Liver (tissue), 9 donors: Measurements from ENCODE around the gene FCSK. TPM values are rescaled to one million over a fixed set of nuclear protein-coding genes. Genes with fewer than 3 reads are reported as not detected.

Source experiments
- DNase-seq: peaks from one replicate; pipeline ENCODE4 v3.0.0-alpha.2; 2017; ENCODE audit warnings: low spot score
- H3K27ac ChIP-seq, 2 donors: one replicate each; pipeline ENCODE4 v1.7.0; 2013; ENCODE audit warnings: inconsistent platforms in 2 of 2, low read length in 2 of 2, control low read depth in 1 of 2, low read depth in 1 of 2, mild to moderate bottlenecking in 1 of 2
- H3K27me3 ChIP-seq, 4 donors: one replicate each; pipeline versions ENCODE4 v1.6.1 to v1.7.0; 2013; ENCODE audit warnings: low read length in 3 of 4, inconsistent platforms in 1 of 4, mild to moderate bottlenecking in 1 of 4, moderate library complexity in 1 of 4; ENCODE audit not compliant: control insufficient read depth in 4 of 4, insufficient read depth in 4 of 4
- H3K36me3 ChIP-seq, 4 donors: one replicate each; pipeline versions ENCODE4 v1.6.1 to v1.7.0; 2013; ENCODE audit warnings: low read length in 3 of 4, mild to moderate bottlenecking in 3 of 4, low read depth in 1 of 4, moderate library complexity in 1 of 4; ENCODE audit not compliant: control insufficient read depth in 4 of 4, insufficient read depth in 3 of 4
- H3K4me1 ChIP-seq, 4 donors: one replicate each; pipeline versions ENCODE4 v1.6.1 to v1.7.0; 2013; ENCODE audit warnings: low read length in 3 of 4, mild to moderate bottlenecking in 3 of 4, moderate library complexity in 1 of 4; ENCODE audit not compliant: control insufficient read depth in 4 of 4, insufficient read depth in 4 of 4
- H3K4me3 ChIP-seq, 3 donors: one replicate each; pipeline versions ENCODE4 v1.6.1 to v1.7.0; 2013; ENCODE audit warnings: low read length in 3 of 3, control low read depth in 1 of 3, low read depth in 1 of 3, mild to moderate bottlenecking in 1 of 3
- H3K9ac ChIP-seq, 2 donors: one replicate each; pipeline ENCODE4 v1.7.0; 2013; ENCODE audit warnings: low read length in 2 of 2, mild to moderate bottlenecking in 2 of 2, moderate library complexity in 2 of 2, control low read depth in 1 of 2, low read depth in 1 of 2
- H3K9me3 ChIP-seq, 4 donors: one replicate each; pipeline versions ENCODE4 v1.6.1 to v1.7.0; 2013; ENCODE audit warnings: low read length in 3 of 4; ENCODE audit not compliant: control insufficient read depth in 4 of 4
- EGR1 ChIP-seq, 2 donors: IDR thresholded peaks; 2 replicates each; pipeline ENCODE4 v1.6.1; 2016 to 2018; ENCODE audit warnings: antibody characterized with exemption in 2 of 2, low read depth in 2 of 2
- FOXA1 ChIP-seq: IDR thresholded peaks from 2 replicates; pipeline ENCODE4 v1.6.1; 2016; ENCODE audit warnings: antibody characterized with exemption
- FOXA2 ChIP-seq: IDR thresholded peaks from 2 replicates; pipeline ENCODE4 v1.6.1; 2016; ENCODE audit warnings: antibody characterized with exemption
- GABPA ChIP-seq, 2 donors: IDR thresholded peaks in 1 of 2; conservative IDR thresholded peaks in 1 of 2; 2 replicates each; pipeline ENCODE4 v1.6.1; 2016; ENCODE audit warnings: antibody characterized with exemption in 2 of 2, mild to moderate bottlenecking in 1 of 2, moderate library complexity in 1 of 2
- HNF4A ChIP-seq, 2 donors: conservative IDR thresholded peaks; 2 replicates each; pipeline ENCODE4 v1.6.1; 2016; ENCODE audit warnings: antibody characterized with exemption in 2 of 2, mild to moderate bottlenecking in 2 of 2
- HNF4G ChIP-seq: IDR thresholded peaks from 2 replicates; pipeline ENCODE4 v1.6.1; 2016; ENCODE audit warnings: antibody characterized with exemption
- JUND ChIP-seq, 2 donors: IDR thresholded peaks; 2 replicates each; pipeline ENCODE4 v1.6.1; 2016; ENCODE audit warnings: antibody characterized with exemption in 2 of 2
- NR2F2 ChIP-seq: IDR thresholded peaks from 2 replicates; pipeline ENCODE4 v1.6.1; 2016; ENCODE audit warnings: antibody characterized with exemption
- RAD21 ChIP-seq, 2 donors: IDR thresholded peaks; 2 replicates each; pipeline ENCODE4 v1.6.1; 2016; ENCODE audit warnings: antibody characterized with exemption in 2 of 2, mild to moderate bottlenecking in 2 of 2
- RXRA ChIP-seq, 2 donors: IDR thresholded peaks; 2 replicates each; pipeline ENCODE4 v1.6.1; 2017 to 2018; ENCODE audit warnings: antibody characterized with exemption in 2 of 2, mild to moderate bottlenecking in 1 of 2
- SP1 ChIP-seq: IDR thresholded peaks from 2 replicates; pipeline ENCODE4 v1.6.1; 2018; ENCODE audit warnings: antibody characterized with exemption, mild to moderate bottlenecking
- TAF1 ChIP-seq: conservative IDR thresholded peaks from 2 replicates; pipeline ENCODE4 v1.6.1; 2016; ENCODE audit warnings: antibody characterized with exemption, mild to moderate bottlenecking
- YY1 ChIP-seq: IDR thresholded peaks from 2 replicates; pipeline ENCODE4 v1.6.1; 2016; ENCODE audit warnings: antibody characterized with exemption, mild to moderate bottlenecking
- WGBS: extraction: QIAGEN DNeasy Blood & Tissue Kit; methylation state at CpG from one replicate; pipeline ENCODE4 v1.1.7; 2013; 5-methylcytosine and 5-hydroxymethylcytosine counted together
- polyA plus RNA-seq, 2 donors: library from polyadenylated mRNA; stranded (reverse) in 1 of 2; unstranded in 1 of 2; fragments of 200-250 nt in 1 of 2; fragments of >200 nt in 1 of 2; fragmentation: Nextera tagmentation in 1 of 2; extraction: Ambion mirVana in 1 of 2; gene quantifications; one replicate each; pipeline versions ENCODE4 v1.2.1 to v1.2.3, GENCODE V29; 2013 to 2015
- total RNA-seq, 2 donors: library from RNA; depleted of rRNA; stranded (reverse); fragments of >200 nt; gene quantifications; one replicate each; pipeline ENCODE4 v1.2.3, GENCODE V29; 2014
- TF ChIP-seq, protein P1 (sequence below): IDR thresholded peaks from 2 replicates; pipeline ENCODE4 v1.6.1; 2016; ENCODE audit warnings: antibody characterized with exemption, mild to moderate bottlenecking
- TF ChIP-seq, protein P2 (sequence below): fragments of 150-350 bp; IDR thresholded peaks from 2 replicates; pipeline ENCODE4 v1.5.1; 2017; ENCODE audit warnings: improper control_type of control experiment, low read depth, low read length; ENCODE audit not compliant: missing input control
- TF ChIP-seq, protein P3 (sequence below): IDR thresholded peaks from 2 replicates; pipeline ENCODE4 v1.6.1; 2016; ENCODE audit warnings: antibody characterized with exemption
- TF ChIP-seq, protein P4 (sequence below): IDR thresholded peaks from 2 replicates; pipeline ENCODE4 v1.6.1; 2016; ENCODE audit warnings: antibody characterized with exemption
- donor health status: healthy.
- donor health status: healthy.
- donor health status: healthy.
- donor health status: healthy.
- donor health status: healthy.

The FCSK gene
- total and polyA plus RNA-seq, 4 donors = 4.3 to 20.2 (median 8.5) TPM

DNA sequence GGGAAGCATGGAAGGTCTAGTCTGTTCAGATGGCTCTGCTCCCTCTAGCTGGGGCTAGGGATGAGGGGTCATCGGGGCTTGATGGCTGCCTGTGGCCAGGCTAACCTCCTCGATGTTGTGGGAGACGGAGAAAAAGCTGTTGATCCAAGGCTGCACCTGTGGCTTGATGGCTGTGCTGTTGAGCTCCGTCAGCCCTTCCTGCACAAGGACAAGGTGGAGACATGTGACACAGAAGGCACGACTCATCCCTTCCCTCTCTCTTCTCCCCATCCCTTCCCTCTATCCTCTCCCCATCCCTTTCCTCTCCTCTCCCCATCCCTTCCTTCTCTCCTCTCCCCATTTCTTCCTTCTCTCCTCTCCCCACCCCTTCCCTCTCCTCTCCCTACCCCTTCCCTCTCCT lies 28.2 kb downstream of the FCSK start:
- Histone ChIP-seq H3K4me1 (no peaks in the 10 kb centered on the region), H3K36me3 (peaks cover 18 to 61% (median 40%) of the 10 kb centered on the region in 4 donors), H3K9ac (no peak overlapping the region), H3K27me3 (no peaks in the 10 kb centered on the region), H3K27ac (no peak overlapping the region), H3K4me3 (no peak overlapping the region), H3K9me3 (no peaks in the 10 kb centered on the region)
- no peak for DNase-seq
- WGBS = 91% methylated on average over 5 of the region's 5 CpGs
- TF ChIP-seq HNF4A (conservative IDR thresholded peaks at IDR 0.05) = no peak
- no peak for TF ChIP-seq NR2F2
- TF ChIP-seq YY1 = no peak
- TF ChIP-seq, protein P1, sequence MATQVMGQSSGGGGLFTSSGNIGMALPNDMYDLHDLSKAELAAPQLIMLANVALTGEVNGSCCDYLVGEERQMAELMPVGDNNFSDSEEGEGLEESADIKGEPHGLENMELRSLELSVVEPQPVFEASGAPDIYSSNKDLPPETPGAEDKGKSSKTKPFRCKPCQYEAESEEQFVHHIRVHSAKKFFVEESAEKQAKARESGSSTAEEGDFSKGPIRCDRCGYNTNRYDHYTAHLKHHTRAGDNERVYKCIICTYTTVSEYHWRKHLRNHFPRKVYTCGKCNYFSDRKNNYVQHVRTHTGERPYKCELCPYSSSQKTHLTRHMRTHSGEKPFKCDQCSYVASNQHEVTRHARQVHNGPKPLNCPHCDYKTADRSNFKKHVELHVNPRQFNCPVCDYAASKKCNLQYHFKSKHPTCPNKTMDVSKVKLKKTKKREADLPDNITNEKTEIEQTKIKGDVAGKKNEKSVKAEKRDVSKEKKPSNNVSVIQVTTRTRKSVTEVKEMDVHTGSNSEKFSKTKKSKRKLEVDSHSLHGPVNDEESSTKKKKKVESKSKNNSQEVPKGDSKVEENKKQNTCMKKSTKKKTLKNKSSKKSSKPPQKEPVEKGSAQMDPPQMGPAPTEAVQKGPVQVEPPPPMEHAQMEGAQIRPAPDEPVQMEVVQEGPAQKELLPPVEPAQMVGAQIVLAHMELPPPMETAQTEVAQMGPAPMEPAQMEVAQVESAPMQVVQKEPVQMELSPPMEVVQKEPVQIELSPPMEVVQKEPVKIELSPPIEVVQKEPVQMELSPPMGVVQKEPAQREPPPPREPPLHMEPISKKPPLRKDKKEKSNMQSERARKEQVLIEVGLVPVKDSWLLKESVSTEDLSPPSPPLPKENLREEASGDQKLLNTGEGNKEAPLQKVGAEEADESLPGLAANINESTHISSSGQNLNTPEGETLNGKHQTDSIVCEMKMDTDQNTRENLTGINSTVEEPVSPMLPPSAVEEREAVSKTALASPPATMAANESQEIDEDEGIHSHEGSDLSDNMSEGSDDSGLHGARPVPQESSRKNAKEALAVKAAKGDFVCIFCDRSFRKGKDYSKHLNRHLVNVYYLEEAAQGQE = no peak
- TF ChIP-seq TAF1 = no peak
- TF ChIP-seq JUND (IDR thresholded peaks at IDR 0.05) = no peak
- no peak for TF ChIP-seq EGR1 (IDR thresholded peaks at IDR 0.05; ENCODE audit: low read depth in 2 of 2)
- TF ChIP-seq FOXA1 = no peak
- no peak for TF ChIP-seq HNF4G
- TF ChIP-seq, protein P2, sequence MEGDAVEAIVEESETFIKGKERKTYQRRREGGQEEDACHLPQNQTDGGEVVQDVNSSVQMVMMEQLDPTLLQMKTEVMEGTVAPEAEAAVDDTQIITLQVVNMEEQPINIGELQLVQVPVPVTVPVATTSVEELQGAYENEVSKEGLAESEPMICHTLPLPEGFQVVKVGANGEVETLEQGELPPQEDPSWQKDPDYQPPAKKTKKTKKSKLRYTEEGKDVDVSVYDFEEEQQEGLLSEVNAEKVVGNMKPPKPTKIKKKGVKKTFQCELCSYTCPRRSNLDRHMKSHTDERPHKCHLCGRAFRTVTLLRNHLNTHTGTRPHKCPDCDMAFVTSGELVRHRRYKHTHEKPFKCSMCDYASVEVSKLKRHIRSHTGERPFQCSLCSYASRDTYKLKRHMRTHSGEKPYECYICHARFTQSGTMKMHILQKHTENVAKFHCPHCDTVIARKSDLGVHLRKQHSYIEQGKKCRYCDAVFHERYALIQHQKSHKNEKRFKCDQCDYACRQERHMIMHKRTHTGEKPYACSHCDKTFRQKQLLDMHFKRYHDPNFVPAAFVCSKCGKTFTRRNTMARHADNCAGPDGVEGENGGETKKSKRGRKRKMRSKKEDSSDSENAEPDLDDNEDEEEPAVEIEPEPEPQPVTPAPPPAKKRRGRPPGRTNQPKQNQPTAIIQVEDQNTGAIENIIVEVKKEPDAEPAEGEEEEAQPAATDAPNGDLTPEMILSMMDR = no peak
- TF ChIP-seq, protein P3, sequence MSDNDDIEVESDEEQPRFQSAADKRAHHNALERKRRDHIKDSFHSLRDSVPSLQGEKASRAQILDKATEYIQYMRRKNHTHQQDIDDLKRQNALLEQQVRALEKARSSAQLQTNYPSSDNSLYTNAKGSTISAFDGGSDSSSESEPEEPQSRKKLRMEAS = no peak
- TF ChIP-seq FOXA2 = no peak
- no peak for TF ChIP-seq RAD21 (IDR thresholded peaks at IDR 0.05)

DNA sequence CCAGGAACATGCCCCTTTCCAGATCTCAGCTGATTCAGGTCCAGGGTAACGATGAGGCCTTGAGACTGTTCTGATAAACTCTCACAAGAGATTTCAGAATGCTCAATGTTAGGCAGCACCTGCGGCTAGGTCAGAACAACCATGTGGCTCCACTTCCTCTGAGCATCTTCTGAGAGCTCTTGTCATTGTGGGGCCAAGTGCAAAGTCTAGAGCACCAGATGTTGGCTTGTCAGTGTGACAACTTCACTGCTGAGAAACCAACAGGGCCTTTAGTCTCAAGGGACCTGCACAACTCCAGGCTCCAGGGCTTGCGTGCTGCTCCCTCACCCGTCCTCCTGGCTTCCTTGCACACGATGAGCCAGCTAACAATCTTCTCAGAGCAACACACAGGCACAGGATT lies 29.0 kb downstream of the FCSK start:
- H3K4me1 ChIP-seq = no peaks in the 10 kb centered on the region
- peaks cover 16 to 59% (median 39%) of the 10 kb centered on the region in 4 donors for H3K36me3 ChIP-seq
- H3K27me3 ChIP-seq = no peaks in the 10 kb centered on the region
- no peak overlapping the region for H3K9ac ChIP-seq
- no peak for TF ChIP-seq RAD21 (IDR thresholded peaks at IDR 0.05)
- no peak for TF ChIP-seq NR2F2
- TF ChIP-seq, protein P3 = no peak
- TF ChIP-seq FOXA2 = no peak
- no peak for TF ChIP-seq RXRA (IDR thresholded peaks at IDR 0.05)
- no peak for TF ChIP-seq GABPA (IDR thresholded peaks at IDR 0.05 in 1 of 2, conservative IDR thresholded peaks at IDR 0.05 in 1 of 2)
- no peak for TF ChIP-seq SP1
- TF ChIP-seq, protein P2 = no peak
- TF ChIP-seq, protein P1 = no peak
- TF ChIP-seq, protein P4, sequence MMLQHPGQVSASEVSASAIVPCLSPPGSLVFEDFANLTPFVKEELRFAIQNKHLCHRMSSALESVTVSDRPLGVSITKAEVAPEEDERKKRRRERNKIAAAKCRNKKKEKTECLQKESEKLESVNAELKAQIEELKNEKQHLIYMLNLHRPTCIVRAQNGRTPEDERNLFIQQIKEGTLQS = no peak
- TF ChIP-seq FOXA1 = no peak
- 96% methylated on average over 5 of the region's 5 CpGs for whole genome bisulfite sequencing
- no peaks in the 10 kb centered on the region for H3K9me3 ChIP-seq
- DNase-seq = no peak
- no peak overlapping the region for H3K4me3 ChIP-seq
- H3K27ac ChIP-seq = no peak overlapping the region
